Measurements from ENCODE around the gene OBSCN.

The OBSCN gene

DNA sequence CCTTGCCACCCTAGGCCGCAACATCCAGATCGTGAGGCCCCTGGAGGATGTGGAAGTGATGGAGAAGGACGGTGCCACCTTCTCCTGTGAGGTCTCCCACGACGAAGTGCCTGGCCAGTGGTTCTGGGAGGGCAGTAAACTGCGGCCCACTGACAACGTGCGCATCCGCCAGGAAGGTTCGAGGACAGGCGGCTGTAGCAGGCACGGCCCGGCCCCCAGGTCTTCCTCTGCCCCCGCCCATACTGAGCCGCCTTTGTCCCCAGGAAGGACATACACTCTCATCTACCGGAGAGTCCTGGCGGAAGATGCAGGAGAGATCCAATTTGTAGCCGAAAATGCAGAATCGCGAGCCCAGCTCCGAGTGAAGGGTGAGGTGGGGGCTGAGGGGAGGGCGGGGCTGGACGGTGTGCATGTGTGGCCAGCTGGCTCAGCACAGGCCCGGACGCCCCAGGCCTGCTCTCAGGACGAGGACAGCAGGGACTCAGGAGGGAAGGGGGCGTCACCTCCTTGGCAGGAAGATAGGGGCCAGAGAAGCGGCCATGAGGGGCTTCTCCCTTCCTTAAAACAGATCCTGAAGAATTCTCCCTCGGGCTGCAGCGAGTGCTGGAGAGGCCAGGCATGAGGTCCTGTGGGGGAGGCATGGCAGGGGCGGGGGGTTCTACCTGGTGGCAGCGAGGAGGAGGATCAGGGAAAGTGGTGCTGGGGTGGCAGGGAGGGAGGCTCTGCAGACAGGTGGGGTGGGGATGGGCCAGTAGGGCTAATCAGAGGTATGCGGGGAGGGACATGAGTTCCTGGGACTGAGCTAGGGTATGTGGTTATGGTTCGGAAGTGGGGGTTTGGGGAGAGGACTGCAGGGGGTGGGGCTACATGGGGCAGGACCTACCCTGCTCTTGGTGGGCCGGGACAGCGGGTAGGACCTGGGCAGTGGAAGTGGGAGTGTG is 69.9 kb downstream of the OBSCN start:
- no peak for DNase-seq (ENCODE audit: low spot score)

DNA sequence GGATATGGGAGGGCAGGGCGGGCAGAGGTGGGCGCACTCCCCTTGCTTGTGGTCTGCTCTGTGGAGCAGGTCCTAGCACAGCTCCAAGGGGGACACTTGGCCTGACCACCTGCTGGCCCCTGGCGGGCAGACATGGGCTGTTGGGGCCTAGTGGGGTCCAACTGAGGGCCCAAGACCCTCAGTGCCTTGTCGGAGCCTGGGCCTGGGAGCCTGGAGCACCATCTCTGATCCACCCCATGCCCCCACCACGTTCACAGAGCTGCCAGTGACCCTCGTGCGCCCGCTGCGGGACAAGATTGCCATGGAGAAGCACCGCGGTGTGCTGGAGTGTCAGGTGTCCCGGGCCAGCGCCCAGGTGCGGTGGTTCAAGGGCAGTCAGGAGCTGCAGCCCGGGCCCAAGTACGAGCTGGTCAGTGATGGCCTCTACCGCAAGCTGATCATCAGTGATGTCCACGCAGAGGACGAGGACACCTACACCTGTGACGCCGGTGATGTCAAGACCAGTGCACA is 70.6 kb downstream of the OBSCN start:
- DNase-seq (ENCODE audit: low spot score): no peak

DNA sequence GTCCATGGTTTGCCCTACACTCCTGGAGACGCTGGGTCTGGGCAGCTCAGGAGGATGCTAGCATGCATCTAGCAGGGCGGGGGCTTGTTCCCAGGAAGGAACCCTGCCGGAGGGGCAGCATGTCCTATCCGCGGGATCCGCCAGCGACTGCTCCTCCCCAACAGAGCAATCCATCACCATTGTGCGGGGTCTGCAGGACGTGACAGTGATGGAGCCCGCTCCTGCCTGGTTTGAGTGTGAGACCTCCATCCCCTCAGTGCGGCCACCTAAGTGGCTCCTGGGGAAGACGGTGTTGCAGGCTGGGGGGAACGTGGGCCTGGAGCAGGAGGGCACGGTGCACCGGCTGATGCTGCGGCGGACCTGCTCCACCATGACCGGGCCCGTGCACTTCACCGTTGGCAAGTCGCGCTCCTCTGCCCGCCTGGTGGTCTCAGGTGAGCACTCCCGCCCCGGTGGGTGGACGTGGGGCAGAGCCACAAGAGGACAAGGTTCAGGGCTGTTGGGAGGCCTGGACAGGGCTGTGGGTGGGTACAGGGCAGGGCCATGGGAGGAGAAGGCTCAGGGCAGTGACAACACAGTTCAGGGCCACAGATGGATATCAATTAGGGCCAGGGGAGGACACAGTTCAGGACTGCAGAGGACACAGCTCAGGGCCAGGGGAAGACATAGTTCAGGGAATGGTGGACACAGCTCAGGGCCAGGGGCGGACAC is 71.3 kb downstream of the OBSCN start:
- no peak for DNase-seq (ENCODE audit: low spot score)

DNA sequence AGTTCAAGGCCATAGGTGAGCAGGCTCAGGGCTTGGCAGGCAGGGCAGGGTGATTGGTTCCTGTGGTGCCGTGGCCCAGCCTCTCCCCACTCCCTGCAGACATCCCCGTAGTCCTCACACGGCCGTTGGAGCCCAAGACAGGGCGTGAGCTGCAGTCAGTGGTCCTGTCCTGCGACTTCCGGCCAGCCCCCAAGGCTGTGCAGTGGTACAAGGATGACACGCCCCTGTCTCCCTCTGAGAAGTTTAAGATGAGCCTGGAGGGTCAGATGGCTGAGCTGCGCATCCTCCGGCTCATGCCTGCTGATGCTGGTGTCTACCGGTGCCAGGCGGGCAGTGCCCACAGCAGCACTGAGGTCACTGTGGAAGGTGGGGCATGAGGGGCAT is 71.9 kb downstream of the OBSCN start:
- DNase-seq (ENCODE audit: low spot score): no peak

DNA sequence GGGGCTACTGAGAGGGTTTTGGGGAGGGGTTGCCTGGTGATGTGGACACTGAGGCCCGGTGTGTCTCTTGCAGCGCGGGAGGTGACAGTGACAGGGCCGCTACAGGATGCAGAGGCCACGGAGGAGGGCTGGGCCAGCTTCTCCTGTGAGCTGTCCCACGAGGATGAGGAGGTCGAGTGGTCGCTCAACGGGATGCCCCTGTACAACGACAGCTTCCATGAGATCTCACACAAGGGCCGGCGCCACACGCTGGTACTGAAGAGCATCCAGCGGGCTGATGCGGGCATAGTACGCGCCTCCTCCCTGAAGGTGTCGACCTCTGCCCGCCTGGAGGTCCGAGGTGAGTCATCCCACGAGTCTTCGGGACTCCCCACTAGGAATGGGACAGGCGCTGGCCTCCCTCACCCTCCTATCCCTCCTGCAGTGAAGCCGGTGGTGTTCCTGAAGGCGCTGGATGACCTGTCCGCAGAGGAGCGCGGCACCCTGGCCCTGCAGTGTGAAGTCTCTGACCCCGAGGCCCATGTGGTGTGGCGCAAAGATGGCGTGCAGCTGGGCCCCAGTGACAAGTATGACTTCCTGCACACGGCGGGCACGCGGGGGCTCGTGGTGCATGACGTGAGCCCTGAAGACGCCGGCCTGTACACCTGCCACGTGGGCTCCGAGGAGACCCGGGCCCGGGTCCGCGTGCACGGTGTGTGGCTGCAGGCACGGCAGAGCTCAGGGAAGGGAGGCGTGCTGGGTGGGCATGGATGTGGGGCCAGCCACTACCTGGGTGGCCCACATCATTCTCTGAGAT is 72.5 kb downstream of the OBSCN start:
- no peak for DNase-seq (ENCODE audit: low spot score)

DNA sequence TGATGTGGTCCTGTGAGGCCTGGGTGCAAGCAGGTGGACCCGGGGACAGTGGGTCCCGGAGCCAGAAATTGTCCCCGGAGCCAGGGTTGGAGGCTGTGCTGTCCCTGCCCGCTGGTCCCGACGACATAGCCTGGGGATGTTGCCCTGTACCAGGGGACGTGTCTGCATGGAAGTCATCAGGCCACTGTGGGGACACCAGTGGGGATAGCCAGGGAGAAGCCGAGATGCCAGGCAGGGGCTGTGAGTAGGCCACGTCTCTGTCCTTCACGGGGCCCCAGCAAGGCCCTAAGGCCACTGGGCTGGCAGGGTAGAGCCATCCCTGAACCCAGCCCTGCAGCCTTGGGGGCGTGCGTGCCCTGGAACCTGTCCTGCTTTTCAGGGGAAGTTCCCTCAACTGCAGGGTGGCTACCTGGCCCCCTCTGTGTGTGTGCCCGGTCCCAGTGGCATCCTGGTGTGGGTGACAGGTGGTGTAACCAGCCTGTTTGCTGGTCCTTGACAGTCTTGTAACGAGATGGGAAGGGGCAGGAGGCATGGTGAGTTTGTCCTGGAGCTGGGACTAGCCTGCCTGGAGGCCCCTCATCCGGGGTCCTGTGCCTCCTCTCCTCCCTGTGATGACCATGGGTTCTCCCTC is 73.2 kb downstream of the OBSCN start:
- DNase-seq (ENCODE audit: low spot score): no peak

DNA sequence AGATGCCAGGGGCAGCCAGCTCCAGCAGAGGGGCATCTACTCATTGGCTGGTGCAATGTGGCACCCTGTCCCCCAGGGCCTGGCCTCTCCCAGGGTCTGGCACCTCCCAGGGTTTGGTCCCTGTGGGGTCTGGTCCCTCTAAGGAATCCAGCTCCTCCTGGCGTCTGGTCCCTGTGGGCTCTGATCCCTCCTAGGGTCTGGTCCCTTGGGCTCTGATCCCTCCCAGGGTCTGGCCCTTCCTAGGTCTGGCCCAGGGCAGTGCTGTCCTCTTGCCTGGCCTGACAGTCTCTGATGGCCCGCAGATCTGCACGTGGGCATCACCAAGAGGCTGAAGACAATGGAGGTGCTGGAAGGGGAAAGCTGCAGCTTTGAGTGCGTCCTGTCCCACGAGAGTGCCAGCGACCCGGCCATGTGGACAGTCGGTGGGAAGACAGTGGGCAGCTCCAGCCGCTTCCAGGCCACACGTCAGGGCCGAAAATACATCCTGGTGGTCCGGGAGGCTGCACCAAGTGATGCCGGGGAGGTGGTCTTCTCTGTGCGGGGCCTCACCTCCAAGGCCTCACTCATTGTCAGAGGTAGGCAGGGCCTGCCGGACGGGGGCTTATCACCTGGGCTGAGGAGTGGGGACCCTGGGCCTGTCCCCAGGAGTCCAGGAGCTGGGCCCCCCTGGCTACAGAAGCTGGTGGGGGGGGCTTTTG is 73.9 kb downstream of the OBSCN start:
- DNase-seq (ENCODE audit: low spot score): no peak

DNA sequence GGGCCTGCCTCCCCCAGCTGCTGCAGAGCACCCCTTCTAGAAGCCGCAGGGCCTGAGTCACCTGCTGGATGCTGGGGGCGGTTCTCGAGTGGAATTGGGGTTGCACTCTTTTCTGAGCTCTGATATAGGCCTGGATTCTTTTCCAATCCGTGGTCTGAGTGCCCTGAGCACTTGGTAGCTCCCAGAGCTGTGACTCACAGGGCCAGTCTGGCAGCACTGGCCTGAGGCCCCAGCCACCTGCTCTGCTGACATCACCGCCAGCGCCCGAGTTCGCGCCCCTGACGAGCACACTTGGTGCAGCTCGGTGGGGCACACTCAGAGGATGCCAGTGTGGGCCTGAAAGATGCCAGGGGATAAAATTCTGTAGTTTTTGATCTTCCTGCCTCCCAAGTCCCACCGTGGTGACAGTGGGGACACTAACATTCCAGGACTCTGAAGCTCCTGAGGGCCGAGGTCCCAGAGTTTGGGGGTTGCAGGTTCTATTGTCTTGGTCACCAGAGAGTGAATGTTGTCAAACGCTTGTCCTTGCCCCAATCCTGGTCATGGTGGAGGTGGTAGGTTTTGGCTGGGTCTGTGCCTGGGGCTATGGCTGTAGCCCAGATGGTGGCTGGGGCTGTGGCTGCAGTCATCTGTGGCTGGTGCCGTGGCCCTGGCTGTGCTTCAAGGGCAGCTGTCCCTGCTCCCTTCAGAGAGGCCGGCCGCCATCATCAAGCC is 74.6 kb downstream of the OBSCN start:
- no peak for DNase-seq (ENCODE audit: low spot score)

DNA sequence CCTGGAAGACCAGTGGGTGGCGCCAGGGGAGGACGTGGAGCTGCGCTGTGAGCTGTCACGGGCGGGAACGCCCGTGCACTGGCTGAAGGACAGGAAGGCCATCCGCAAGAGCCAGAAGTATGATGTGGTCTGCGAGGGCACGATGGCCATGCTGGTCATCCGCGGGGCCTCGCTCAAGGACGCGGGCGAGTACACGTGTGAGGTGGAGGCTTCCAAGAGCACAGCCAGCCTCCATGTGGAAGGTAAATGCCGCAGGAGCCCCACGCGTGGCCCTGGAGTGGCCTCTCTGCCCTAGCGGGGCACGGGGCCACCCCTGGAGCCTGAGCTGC is 75.2 kb downstream of the OBSCN start:
- DNase-seq (ENCODE audit: low spot score): no peak

DNA sequence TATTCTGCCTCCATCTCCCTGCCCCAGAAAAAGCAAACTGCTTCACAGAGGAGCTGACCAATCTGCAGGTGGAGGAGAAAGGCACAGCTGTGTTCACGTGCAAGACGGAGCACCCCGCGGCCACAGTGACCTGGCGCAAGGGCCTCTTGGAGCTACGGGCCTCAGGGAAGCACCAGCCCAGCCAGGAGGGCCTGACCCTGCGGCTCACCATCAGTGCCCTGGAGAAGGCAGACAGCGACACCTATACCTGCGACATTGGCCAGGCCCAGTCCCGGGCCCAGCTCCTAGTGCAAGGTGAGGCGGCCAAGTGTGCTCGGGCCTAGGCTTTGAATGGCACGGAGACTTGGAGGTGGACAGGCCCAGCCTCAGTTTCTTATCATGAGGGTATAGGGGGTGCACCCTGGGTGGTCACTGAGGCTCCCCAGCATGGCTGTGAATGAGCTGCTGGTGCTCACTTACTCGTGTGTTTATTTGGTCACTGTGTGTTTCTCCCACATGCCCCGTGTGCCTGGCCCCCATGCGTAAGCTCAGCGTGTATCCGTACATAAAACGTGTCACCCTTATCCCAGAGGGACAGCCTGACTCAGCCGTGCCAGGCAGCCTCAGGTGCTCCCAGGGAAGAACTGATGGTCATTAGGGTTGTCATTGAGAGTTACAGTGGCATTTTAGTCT is 75.8 kb downstream of the OBSCN start:
- no peak for DNase-seq (ENCODE audit: low spot score)

DNA sequence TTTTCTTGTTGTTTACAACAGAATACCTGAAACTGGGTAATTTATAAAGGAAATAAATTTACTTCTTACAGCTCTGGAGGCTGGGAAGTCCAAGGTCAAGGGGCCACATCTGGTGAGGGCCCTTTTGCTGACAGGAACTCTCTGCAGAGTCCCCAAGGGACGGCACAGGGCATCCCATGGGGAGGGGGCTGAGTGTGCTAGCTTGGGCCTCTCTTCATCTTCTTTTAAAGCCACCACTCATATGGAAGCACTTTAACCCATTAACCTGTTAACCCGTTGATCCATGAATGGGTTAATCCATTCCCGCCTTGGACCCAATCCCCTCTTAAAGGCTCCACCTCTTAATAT is 76.3 kb downstream of the OBSCN start:
- DNase-seq (ENCODE audit: low spot score): no peak

DNA sequence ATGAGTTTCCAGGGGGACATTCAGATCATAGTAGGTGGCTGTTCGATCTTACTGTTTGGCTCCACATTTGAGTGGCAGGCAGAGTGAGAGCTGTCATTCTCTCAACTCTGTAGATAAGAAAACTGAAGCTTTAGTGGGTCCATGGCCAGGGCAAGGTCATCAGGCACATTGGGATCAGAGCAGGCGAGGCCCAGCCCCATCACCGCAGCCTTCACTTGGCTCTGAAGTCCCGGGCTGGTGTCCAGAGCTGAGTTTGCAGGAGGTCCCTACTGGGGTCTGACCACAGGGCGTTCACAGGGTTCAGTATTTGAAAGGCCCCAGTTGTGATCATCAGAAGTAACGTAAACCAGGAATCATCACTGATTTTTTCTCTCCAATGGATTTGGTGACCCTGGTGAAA is 76.7 kb downstream of the OBSCN start:
- no peak for DNase-seq (ENCODE audit: low spot score)

DNA sequence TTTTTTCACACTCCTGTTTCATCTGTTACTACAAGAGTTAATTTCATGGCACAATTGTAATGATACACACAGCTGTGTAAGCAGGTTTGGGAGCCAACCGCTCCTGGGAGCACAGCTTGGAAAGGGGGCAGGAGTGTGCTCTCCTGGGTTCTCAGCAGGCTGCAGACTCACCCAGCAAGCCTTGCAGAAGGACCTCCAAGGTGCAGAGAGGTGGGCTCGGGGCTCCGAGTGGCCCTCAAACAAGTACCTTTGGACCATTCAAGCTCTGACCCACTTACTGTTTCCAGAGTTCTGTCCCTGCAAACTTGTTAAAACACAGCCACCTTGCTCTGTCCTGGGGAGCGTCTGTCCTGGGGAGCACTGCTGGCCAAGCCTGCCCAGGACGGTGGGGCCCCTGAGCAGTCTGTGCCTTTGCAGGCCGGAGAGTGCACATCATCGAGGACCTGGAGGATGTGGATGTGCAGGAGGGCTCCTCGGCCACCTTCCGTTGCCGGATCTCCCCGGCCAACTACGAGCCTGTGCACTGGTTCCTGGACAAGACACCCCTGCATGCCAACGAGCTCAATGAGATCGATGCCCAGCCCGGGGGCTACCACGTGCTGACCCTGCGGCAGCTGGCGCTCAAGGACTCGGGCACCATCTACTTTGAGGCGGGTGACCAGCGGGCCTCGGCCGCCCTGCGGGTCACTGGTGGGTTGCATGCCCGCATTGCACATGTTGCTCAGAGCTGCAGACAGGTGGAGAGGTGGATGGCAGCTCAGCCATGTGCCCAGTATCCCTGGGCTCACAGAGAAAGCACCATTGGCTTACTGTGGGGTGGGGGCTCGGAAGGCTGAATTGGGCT is 78.0 kb downstream of the OBSCN start:
- no peak for DNase-seq (ENCODE audit: low spot score)

DNA sequence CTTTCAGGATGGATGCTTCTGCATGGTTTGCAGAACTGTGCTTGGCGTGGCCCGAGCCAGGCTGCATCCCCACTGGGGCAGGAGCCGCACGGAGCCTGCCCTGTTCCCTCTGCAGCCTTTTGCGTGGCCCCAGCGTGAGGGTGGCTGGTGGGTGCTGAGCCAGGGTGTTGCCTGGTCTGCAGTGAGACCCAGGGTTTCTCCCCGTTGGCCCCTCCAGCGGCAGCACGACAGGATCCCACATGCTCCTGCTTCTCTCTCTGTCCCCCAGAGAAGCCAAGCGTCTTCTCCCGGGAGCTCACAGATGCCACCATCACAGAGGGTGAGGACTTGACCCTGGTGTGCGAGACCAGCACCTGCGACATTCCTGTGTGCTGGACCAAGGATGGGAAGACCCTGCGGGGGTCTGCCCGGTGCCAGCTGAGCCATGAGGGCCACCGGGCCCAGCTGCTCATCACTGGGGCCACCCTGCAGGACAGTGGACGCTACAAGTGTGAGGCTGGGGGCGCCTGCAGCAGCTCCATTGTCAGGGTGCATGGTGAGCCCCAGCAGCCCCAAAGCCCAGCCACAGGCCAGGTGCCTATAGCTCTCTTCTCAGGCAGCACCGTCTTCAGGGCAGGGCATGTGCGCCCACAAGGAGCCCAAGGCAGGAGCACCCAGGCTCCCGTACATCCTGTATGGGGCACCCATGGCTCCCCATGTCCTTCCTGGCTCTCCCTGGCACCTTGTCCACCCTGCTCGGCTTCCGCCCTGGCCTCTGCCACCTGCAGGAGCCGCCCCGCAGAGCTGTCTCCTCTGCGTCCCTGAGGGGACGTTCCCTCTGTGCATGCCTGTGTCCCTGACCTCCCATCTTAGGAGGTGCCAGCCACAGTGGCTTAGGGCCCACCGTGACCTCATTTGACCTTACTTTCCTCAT is 78.9 kb downstream of the OBSCN start:
- DNase-seq (ENCODE audit: low spot score): no peak

DNA sequence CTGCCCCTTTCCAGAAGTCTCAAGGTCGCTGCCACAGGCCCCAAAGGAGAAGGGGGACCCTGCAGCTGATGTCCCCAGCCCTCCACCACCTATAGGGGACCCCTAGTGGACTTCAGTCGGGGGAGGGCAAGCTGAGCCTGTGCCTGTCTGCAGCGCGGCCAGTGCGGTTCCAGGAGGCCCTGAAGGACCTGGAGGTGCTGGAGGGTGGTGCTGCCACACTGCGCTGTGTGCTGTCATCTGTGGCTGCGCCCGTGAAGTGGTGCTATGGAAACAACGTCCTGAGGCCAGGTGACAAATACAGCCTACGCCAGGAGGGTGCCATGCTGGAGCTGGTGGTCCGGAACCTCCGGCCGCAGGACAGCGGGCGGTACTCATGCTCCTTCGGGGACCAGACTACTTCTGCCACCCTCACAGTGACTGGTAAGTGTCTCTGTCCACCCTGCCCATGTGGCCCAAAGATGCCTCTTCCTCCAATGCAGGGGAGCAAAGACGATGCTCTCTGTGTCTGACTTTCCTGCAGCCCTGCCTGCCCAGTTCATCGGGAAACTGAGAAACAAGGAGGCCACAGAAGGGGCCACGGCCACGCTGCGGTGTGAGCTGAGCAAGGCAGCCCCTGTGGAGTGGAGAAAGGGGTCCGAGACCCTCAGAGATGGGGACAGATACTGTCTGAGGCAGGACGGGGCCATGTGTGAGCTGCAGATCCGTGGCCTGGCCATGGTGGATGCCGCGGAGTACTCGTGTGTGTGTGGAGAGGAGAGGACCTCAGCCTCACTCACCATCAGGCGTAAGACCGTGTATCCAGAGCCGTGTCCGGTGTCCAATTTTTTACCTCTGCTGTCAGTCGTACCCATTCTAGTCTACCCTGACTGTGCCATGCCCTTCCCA is 79.9 kb downstream of the OBSCN start:
- no peak for DNase-seq (ENCODE audit: low spot score)

DNA sequence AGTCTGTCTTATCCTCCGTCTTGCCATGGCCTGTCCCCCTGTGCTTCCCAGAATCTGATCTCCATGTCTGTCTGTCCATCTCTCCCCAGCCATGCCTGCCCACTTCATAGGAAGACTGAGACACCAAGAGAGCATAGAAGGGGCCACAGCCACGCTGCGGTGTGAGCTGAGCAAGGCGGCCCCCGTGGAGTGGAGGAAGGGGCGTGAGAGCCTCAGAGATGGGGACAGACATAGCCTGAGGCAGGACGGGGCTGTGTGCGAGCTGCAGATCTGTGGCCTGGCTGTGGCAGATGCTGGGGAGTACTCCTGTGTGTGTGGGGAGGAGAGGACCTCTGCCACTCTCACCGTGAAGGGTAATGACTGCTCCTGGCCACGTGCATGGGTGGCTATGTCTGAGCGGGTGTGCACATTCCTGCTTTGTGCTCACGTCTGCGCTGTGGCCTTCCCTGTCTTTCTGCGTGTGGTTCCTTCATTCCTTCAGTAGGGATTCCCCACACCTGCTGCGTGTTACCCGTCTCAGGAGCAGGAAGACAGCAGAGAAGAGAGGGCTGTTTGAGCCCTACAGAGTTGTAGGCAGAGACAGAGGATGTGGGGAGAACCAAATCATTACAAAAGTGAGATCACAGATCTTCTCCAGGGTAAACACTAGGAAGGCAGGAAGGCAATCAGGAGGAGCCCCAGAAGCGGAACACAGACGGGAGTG is 80.8 kb downstream of the OBSCN start:
- DNase-seq (ENCODE audit: low spot score): no peak
